ENCODE measurements around the gene PDE7B. TPM values are rescaled to one million over a fixed set of nuclear protein-coding genes. Genes with fewer than 3 reads are reported as not detected.

The PDE7B gene
- total and polyA plus RNA-seq, 9 of the 15 experiments (the other 6 are each of a cell fraction or from before 2014, with no cell fraction given): 0.01 TPM; not detected in 8

- no peak for TF ChIP-seq ARID4B (CRISPR knock-in tag; IDR thresholded peaks at IDR 0.05)
- peak; percentile 24; the same call in 1 of the 2 replicates for TF ChIP-seq DEAF1 (CRISPR knock-in tag; IDR thresholded peaks at IDR 0.05)
These were observed 58.4 kb downstream of the PDE7B start (continued) for GRCh38 chr6:135909737-135910387.
